Stimulated activated naive CD8-positive, alpha-beta T cell treated with anti-CD3 and anti-CD28 coated beads, Interleukin-15, Interleukin-2, amounts not matched to agents 100 ng/mL and 50 ng/mL, for 24 hours (primary cell): Measurements from ENCODE around the gene ABCG1.

ENCODE experiments used
- H3K27ac Mint-ChIP-seq: one replicate; pipeline ENCODE4 v1.8.0; 2021; ENCODE audit warnings: mild to moderate bottlenecking, mixed read lengths
- H3K27me3 Mint-ChIP-seq: one replicate; pipeline ENCODE4 v1.8.0; 2021; ENCODE audit warnings: mixed read lengths
- H3K36me3 Mint-ChIP-seq: one replicate; pipeline ENCODE4 v1.8.0; 2021; ENCODE audit warnings: low read depth, mixed read lengths
- H3K4me1 Mint-ChIP-seq: one replicate; pipeline ENCODE4 v1.8.0; 2021; ENCODE audit warnings: low read depth, mixed read lengths
- H3K4me3 Mint-ChIP-seq: one replicate; pipeline ENCODE4 v1.8.0; 2021; ENCODE audit warnings: mild to moderate bottlenecking, mixed read lengths
- H3K9me3 Mint-ChIP-seq: one replicate; pipeline ENCODE4 v1.8.0; 2021; ENCODE audit warnings: mixed read lengths

The ABCG1 gene

DNA sequence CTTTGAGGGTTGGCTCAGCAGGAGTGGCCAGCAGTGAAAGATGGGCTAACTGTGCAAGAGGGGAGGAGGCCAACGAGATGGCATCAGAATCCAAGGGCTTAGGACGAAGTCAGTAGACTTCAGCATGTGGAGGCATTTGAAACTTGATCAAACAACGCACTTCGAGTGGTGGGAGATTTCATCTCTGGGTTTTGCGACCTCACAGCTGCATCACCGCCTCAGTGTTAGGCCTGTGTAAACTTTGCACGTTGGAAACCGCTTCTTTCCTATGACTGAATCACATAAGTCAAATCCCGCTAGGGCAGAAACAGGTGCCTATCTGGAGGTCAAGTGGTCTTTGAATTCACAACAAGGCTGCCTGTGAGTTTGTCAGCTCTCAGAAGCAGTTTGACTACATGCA is 78.4 kb downstream of the ABCG1 start:
- Mint-ChIP-seq H3K27ac (no peak overlapping the region), H3K9me3 (no peaks in the 10 kb centered on the region), H3K36me3 (no peaks in the 10 kb centered on the region), H3K27me3 (no peaks in the 10 kb centered on the region), H3K4me3 (no peak overlapping the region), H3K4me1 (peaks cover 3% of the 10 kb centered on the region)

DNA sequence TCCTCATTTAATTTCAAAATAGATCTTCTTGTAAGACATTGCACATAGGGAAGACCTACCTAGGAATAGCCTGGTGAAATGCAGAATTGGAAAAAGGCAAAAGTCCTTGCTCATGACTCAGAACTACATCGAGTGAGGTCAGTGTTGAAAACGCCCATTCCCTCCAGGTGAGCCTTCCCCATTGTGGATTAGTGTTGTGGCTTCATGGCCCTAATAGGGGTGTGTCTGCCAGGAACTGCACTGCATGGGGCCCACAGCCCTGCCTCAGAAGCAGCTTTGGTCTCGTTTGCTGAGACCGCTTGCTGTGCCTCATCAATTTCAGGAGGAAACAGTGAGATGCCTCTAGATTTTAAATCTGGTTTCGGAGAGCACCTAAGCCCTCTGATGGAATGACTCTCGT is 79.3 kb downstream of the ABCG1 start:
- H3K27ac Mint-ChIP-seq: no peak overlapping the region
- no peak overlapping the region for H3K4me3 Mint-ChIP-seq
- no peaks in the 10 kb centered on the region for H3K27me3 Mint-ChIP-seq
- no peaks in the 10 kb centered on the region for H3K36me3 Mint-ChIP-seq
- H3K4me1 Mint-ChIP-seq: peaks cover 3% of the 10 kb centered on the region
- no peaks in the 10 kb centered on the region for H3K9me3 Mint-ChIP-seq

DNA sequence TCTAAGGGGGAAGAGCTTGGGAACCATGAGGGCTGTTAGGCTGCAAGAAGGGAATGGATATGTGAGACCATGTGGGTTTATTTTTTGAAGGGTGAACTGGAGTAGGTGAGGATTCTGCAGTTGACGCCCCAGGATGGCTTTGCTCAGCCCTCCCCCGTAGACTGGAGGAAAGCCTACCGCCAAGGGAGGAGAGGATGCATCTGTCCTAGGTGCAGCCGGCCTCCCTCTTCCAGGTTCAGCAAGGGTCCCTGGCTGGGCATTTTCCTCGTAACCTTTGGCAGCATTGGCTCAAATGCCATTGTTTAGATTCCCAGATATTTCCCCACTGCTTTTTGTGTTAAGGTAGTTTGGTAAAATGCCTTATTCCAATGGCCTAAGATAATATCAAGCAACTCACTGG is 79.7 kb downstream of the ABCG1 start:
- Mint-ChIP-seq H3K4me1 (peaks cover 3% of the 10 kb centered on the region), H3K36me3 (no peaks in the 10 kb centered on the region), H3K9me3 (no peaks in the 10 kb centered on the region), H3K4me3 (no peak overlapping the region), H3K27ac (no peak overlapping the region), H3K27me3 (no peaks in the 10 kb centered on the region)

DNA sequence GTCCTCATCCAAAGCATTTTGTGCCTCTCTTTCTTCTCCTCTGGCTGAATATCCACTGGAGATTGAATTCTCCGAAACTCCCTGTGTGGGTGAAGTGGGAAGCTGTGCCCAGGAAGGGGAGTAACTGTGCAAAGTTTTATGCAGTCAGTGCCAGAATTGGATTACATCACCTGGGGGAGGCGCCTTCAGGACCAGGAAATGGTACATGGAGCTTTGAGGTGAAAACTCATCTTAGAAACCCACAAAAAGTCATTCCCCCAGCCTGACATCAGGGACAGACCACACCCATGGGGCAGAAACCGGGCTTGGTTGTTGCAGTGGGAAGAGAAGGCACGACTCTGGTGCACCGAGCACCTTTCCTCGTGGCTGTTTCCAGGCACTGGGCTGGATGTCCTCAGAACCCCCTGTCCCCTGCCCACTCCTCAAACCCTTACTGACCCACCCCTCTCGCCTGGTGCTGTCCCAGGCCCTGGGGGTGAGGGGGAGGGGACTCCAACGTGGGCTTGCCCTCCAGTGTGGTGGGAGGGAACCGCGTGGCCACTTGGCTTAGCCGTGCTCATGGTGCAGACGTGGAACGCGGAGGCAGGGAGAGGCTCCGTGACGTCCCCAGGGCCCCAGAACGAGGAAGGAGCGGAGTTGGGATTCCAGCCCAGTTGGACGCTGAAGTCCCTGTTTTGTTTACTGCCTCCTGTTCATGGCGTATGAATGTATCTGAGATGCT is 80.5 kb downstream of the ABCG1 start:
- Mint-ChIP-seq H3K27ac (no peak overlapping the region), H3K9me3 (no peaks in the 10 kb centered on the region), H3K27me3 (no peaks in the 10 kb centered on the region), H3K36me3 (no peaks in the 10 kb centered on the region), H3K4me1 (peaks cover 3% of the 10 kb centered on the region), H3K4me3 (no peak overlapping the region)

DNA sequence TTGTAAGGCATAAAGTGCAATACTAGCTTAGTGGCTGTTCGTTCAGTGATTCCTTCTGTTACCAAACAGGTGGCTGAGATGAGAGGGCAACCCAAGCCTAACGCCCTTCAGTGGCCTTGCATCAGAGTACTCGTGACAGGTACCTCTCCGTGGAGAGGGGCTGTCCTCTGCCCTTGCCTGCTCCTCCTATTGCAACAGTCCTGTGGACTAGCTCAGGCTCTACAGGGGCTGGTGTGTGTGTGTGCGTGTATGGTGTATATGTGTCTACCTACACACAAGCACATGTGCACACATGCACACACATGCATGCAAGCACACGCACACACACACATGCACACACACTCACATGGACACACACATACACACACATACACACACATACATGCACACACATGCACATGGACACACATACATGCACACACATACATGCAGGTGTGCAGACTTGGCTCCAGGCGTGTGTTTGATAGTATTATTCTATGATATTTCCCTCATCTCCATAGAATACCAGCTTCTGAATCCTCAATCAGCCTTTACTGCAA is 81.2 kb downstream of the ABCG1 start:
- no peaks in the 10 kb centered on the region for H3K9me3 Mint-ChIP-seq
- no peak overlapping the region for H3K27ac Mint-ChIP-seq
- H3K27me3 Mint-ChIP-seq: no peaks in the 10 kb centered on the region
- H3K4me3 Mint-ChIP-seq: no peak overlapping the region
- H3K36me3 Mint-ChIP-seq: no peaks in the 10 kb centered on the region
- H3K4me1 Mint-ChIP-seq: peaks cover 3% of the 10 kb centered on the region

DNA sequence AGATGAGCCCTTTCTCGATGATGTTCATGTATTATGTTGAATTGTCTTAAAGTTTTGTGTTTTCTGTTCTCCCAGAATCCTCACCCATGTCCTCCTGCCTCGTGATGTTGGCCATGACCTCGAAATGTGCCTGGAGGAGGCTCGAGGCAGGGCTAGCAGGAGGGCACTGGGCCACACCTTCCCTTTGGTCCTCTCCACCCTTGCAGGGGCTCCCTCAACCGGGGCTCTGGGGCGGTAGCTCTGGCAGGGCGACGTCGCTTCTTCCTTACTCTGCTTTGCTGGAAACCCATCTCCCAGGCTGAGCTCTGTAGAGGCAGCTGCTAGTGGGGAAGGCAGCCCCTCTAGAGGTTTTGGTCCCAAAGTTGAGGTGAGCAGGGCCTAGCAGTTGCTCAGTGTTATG is 82.0 kb downstream of the ABCG1 start:
- Mint-ChIP-seq H3K27ac (no peak overlapping the region), H3K27me3 (no peaks in the 10 kb centered on the region), H3K9me3 (no peaks in the 10 kb centered on the region), H3K4me3 (no peak overlapping the region), H3K36me3 (no peaks in the 10 kb centered on the region), H3K4me1 (peaks cover 3% of the 10 kb centered on the region)

GRCh38 chr21:42301371-42302075 is 82.6 kb downstream of the ABCG1 start:
- Mint-ChIP-seq H3K4me1 (peaks cover 3% of the 10 kb centered on the region), H3K27me3 (no peaks in the 10 kb centered on the region), H3K27ac (no peak overlapping the region), H3K9me3 (no peaks in the 10 kb centered on the region), H3K36me3 (no peaks in the 10 kb centered on the region), H3K4me3 (no peak overlapping the region)

DNA sequence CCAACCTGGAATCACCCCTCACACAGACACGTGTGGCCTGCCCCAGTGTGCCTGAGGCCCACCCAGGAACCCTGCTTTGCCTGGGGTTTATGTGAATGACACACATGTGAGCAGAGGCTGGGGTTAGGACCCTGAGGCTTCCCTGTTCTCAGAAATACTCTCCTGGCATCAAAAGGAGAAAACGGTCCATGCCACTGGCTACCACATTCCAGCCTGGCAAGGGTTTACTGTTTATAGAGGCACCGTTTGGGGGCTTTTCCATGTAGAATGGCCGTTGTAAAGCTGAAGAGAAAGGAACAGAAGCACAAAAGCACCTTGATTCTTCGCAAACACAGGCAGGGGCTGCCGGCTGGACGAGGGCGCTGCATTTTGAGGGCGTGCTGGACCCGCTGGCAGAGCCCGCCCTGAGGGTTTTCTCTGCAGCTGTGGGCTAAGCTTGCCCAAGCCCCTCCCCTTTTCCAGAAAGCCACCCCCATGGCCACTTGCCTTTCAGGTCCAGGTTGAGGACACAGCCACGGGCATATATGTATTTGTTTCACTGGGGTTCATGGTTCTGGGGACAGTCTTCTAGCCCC is 83.2 kb downstream of the ABCG1 start:
- Mint-ChIP-seq H3K4me1 (peaks cover 3% of the 10 kb centered on the region), H3K4me3 (no peak overlapping the region), H3K27ac (no peak overlapping the region), H3K9me3 (no peaks in the 10 kb centered on the region), H3K36me3 (no peaks in the 10 kb centered on the region), H3K27me3 (no peaks in the 10 kb centered on the region)

GRCh38 chr21:42302794-42303193 is 83.9 kb downstream of the ABCG1 start:
- Mint-ChIP-seq H3K27ac (no peak overlapping the region), H3K4me3 (no peak overlapping the region), H3K36me3 (no peaks in the 10 kb centered on the region), H3K9me3 (no peaks in the 10 kb centered on the region), H3K27me3 (no peaks in the 10 kb centered on the region), H3K4me1 (peaks cover 3% of the 10 kb centered on the region)

DNA sequence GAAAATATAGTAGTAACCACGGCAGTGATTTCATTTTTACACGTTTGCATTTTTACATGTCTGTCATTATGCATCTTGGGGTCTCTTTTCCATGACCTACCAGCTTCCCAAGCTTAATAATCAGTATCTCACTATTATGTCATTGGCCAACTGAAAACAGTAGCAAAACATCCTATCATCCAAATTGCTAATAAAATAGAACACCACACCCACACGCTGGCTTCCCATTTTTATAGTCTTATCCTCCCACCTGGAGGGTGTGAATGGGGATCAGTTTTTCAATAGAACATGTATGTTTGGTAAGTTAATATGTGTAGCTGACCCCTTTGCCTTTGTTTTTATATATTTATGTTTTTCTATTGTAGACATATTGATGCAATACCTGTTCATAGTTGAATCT is 84.5 kb downstream of the ABCG1 start:
- Mint-ChIP-seq H3K4me3 (no peak overlapping the region), H3K27ac (no peak overlapping the region), H3K27me3 (no peaks in the 10 kb centered on the region), H3K4me1 (peaks cover 3% of the 10 kb centered on the region), H3K9me3 (no peaks in the 10 kb centered on the region), H3K36me3 (no peaks in the 10 kb centered on the region)

DNA sequence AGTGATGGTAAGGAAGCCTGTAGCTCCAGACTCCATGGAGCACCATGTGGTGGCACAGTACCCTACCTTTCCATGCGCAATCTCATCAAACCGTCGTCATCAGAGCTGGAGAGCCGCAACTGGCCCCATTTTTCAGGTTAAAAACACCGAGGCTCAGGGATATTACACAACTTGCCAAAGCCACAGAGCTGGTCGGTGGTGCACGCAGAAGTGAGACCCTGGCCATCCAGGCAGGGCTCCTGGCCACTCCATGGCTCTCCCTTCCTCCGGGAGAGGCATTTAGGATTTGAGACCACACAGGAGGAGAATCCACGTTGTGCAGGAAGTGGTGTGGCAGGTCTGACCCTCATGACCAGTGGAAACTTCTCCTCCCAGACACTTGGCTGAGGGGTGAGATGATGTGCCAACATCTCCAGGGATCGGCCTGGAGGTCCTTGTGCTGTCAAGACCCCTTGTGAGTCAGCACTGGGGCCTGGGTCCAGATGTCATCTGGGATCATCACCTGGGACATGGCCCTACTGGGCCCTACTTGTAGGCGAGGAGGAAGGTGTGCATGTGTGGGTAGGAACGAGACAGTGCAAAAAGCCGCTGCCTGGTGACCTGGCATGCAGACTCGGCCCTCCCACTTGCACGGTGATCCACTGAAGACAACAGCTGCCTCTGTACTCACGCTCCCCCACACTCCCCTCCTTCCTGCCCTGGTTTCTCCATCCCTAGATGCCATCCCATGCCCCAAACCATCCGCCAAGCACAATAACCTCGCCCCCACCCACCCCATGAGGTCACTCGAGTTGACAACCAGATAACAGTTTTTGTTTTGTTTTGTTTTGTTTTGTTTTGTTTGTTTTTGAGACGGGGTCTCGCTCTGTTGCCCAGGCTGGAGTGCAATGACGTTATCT is 85.9 kb downstream of the ABCG1 start:
- Mint-ChIP-seq H3K9me3 (no peaks in the 10 kb centered on the region), H3K27ac (no peak overlapping the region), H3K27me3 (no peaks in the 10 kb centered on the region), H3K4me1 (peaks cover 3% of the 10 kb centered on the region), H3K36me3 (no peaks in the 10 kb centered on the region), H3K4me3 (no peak overlapping the region)

DNA sequence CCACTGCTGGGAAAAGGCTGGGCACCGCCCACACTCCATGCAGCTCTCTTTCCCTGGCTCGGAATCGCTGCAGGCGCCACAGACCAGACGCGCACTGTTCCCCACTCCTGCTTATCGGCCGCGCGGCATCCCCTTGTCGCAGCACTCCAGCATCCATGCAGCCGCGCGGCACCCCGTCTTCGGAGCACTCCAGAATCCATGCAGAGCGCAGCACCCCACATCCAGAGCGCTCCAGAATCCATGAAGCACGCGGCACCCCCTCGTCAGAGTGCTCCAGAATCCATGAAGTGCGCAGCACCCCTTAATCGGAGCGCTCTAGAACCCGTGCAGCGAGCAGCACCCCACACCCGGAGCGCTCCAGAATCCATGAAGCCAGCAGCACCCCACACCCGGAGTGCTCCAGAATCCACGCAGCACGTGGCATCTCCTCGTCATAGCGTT is 86.8 kb downstream of the ABCG1 start:
- Mint-ChIP-seq H3K27ac (no peak overlapping the region), H3K36me3 (no peaks in the 10 kb centered on the region), H3K4me3 (no peak overlapping the region), H3K4me1 (no peaks in the 10 kb centered on the region), H3K27me3 (no peaks in the 10 kb centered on the region), H3K9me3 (no peaks in the 10 kb centered on the region)

- Mint-ChIP-seq H3K27ac (no peak overlapping the region), H3K27me3 (no peaks in the 10 kb centered on the region), H3K9me3 (no peaks in the 10 kb centered on the region), H3K4me1 (no peaks in the 10 kb centered on the region), H3K36me3 (no peaks in the 10 kb centered on the region), H3K4me3 (no peak overlapping the region)
These were observed 87.6 kb downstream of the ABCG1 start for GRCh38 chr21:42306366-42307035.

GRCh38 chr21:42307106-42307505 is 88.2 kb downstream of the ABCG1 start:
- Mint-ChIP-seq H3K4me1 (no peaks in the 10 kb centered on the region), H3K36me3 (no peaks in the 10 kb centered on the region), H3K9me3 (no peaks in the 10 kb centered on the region), H3K27ac (no peak overlapping the region), H3K27me3 (no peaks in the 10 kb centered on the region), H3K4me3 (no peak overlapping the region)
